ENCODE results near the gene LHX1. TPM values are rescaled to one million over a fixed set of nuclear protein-coding genes. Genes with fewer than 3 reads are reported as not detected.

The LHX1 gene
- total and polyA plus RNA-seq, 2 of the 8 experiments (the other 6 are each of a cell fraction or from before 2014, with no cell fraction given), result 0.26 to 0.93 TPM

GRCh38 chr17:36977066-36977465, 39.8 kb downstream of the LHX1 start:
- no peaks in the 10 kb centered on the region for H3K27me3 ChIP-seq (replicated peaks in 1 of 4; ENCODE audit: control insufficient read depth in 3 of 4, extremely low read depth in 1 of 4, insufficient read depth in 3 of 4, low read length in 3 of 4)
- TF ChIP-seq CHD2 (IDR thresholded peaks at IDR 0.05; ENCODE audit: low read length) (no peak), USF2 (IDR thresholded peaks at IDR 0.05; ENCODE audit: low read length) (no peak), FOSL1 (IDR thresholded peaks at IDR 0.05; ENCODE audit: insufficient read depth, low read depth, low read length) (no peak), TCF12 (IDR thresholded peaks at IDR 0.05; ENCODE audit: low read depth, low read length) (no peak), CEBPB (IDR thresholded peaks at IDR 0.05; ENCODE audit: low read depth, low read length) (no peak), EZH2 (IDR thresholded peaks at IDR 0.05; ENCODE audit: low read depth, low read length, severe bottlenecking) (no peak), CBX8 (IDR thresholded peaks at IDR 0.05; ENCODE audit: borderline replicate concordance, low read depth, low read length) (no peak), HDAC6 (IDR thresholded peaks at IDR 0.05; ENCODE audit: low read depth, low read length) (no peak), BRCA1 (IDR thresholded peaks at IDR 0.05; ENCODE audit: low read depth, low read length) (no peak), MAFK (IDR thresholded peaks at IDR 0.05; ENCODE audit: low read depth, low read length) (no peak), POLR2A (IDR thresholded peaks at IDR 0.05; ENCODE audit: control extremely low read depth in 1 of 2, low read depth in 2 of 2, low read length in 2 of 2) (no peak), CHD1 (IDR thresholded peaks at IDR 0.05; ENCODE audit: low read depth, low read length) (no peak)
- TF ChIP-seq, protein P1, sequence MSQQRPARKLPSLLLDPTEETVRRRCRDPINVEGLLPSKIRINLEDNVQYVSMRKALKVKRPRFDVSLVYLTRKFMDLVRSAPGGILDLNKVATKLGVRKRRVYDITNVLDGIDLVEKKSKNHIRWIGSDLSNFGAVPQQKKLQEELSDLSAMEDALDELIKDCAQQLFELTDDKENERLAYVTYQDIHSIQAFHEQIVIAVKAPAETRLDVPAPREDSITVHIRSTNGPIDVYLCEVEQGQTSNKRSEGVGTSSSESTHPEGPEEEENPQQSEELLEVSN (IDR thresholded peaks at IDR 0.05), result no peak

More at GRCh38 chr17:36977066-36977465, 39.8 kb downstream of the LHX1 start:
- Histone ChIP-seq H2BK12ac (ENCODE audit: low read depth, low read length) (no peak overlapping the region), H4K5ac (ENCODE audit: insufficient read length, low read depth, low read length) (no peak overlapping the region), H3K79me2 (ENCODE audit: control insufficient read depth in 1 of 2, insufficient read depth in 2 of 2, low read length in 2 of 2) (peaks cover 0 to 26% of the 10 kb centered on the region in 2 experiments; a peak in 2 of 4 replicates), H2BK120ac (replicated peaks; ENCODE audit: low read depth, low read length) (no peak overlapping the region), H2AFZ (ENCODE audit: low read length) (no peak overlapping the region), H3K9me3 (ENCODE audit: insufficient read depth in 2 of 2, low read depth in 1 of 2, low read length in 1 of 2) (no peaks in the 10 kb centered on the region), H3K9ac (replicated peaks in 1 of 4; ENCODE audit: extremely low read depth in 1 of 4, low read depth in 3 of 4, low read length in 3 of 4) (no peak overlapping the region), H4K8ac (ENCODE audit: extremely low read depth, insufficient read depth, low read length) (no peak overlapping the region), H2BK5ac (ENCODE audit: low read depth, low read length) (no peak overlapping the region), H3K14ac (ENCODE audit: insufficient read length) (no peak overlapping the region), H3K36me3 (ENCODE audit: control insufficient read depth in 2 of 4, insufficient read depth in 4 of 4, low read length in 3 of 4) (no peaks in the 10 kb centered on the region), H3K23ac (ENCODE audit: insufficient read length) (no peak overlapping the region), H4K20me1 (replicated peaks in 1 of 2; ENCODE audit: control insufficient read depth in 1 of 2, insufficient read depth in 2 of 2, low read length in 2 of 2) (no peaks in the 10 kb centered on the region), H3K4me1 (replicated peaks in 1 of 4; ENCODE audit: control insufficient read depth in 3 of 4, insufficient read depth in 4 of 4, low read length in 3 of 4) (0 out of 7 replicates have a peak, but pooled peaks cover 0 to 3% (median 0%) of the 10 kb centered on the region in 4 experiments), H3K4me2 (ENCODE audit: insufficient read depth in 1 of 2, low read depth in 2 of 2, low read length in 2 of 2) (no peak overlapping the region), H4K91ac (replicated peaks; ENCODE audit: insufficient read length, low read length) (no peak overlapping the region), H3K4me3 (ENCODE audit: extremely low read depth in 1 of 4, insufficient read depth in 2 of 4, low read depth in 3 of 4, low read length in 4 of 4) (no peak overlapping the region), H3K4ac (replicated peaks; ENCODE audit: insufficient read length, low read depth, low read length) (no peak overlapping the region), H2BK15ac (ENCODE audit: low read length) (no peak overlapping the region), H3K18ac (ENCODE audit: extremely low read depth, low read length) (no peak overlapping the region), H2AK5ac (ENCODE audit: low read depth, low read length) (no peak overlapping the region), H3K56ac (replicated peaks; ENCODE audit: insufficient read length, low read depth, low read length) (no peak overlapping the region), H3K23me2 (ENCODE audit: low read depth, low read length) (no peaks in the 10 kb centered on the region), H3K79me1 (ENCODE audit: low read depth, low read length) (no peaks in the 10 kb centered on the region), H3K27ac (ENCODE audit: low read depth, low read length) (no peak overlapping the region), H2BK20ac (ENCODE audit: low read length) (no peak overlapping the region)
- FAIRE-seq (no peak), DNase-seq (ENCODE audit: low read depth in 1 of 2, low spot score in 2 of 2) (no peak)
- 94% methylated on average over 2 of the region's 2 CpGs; no CpG with 5 or more reads in 1 of the 2 experiments for WGBS, 2 experiments (ENCODE audit: extremely low coverage in 1 of 2, insufficient coverage in 1 of 2, insufficient read length in 1 of 2, insufficient replicate concordance in 2 of 2, low coverage in 1 of 2, low lambda C conversion rate in 2 of 2, missing lambda C conversion rate in 1 of 2)
- ChIA-PET POLR2A (ENCODE audit: partially characterized antibody) (interaction anchor here (0.6 to 1.3 kb wide), 2 partner anchors 12 to 64 kb away, joined by 3 read pairs; no protein-coding TSS in a partner anchor), CTCF (ENCODE audit: partially characterized antibody) (no interaction called here)

Data from H1 (cell line).